SH-SY5Y (cell line): ENCODE data around the gene THSD4.

Source experiments
- GATA2 ChIP-seq: IDR thresholded peaks from 2 replicates; pipeline ENCODE4 v1.6.1; 2011; ENCODE audit warnings: mild to moderate bottlenecking, low read depth, low read length
- GATA3 ChIP-seq: IDR thresholded peaks from 2 replicates; pipeline ENCODE4 v1.6.1; 2011; ENCODE audit warnings: low read depth, mild to moderate bottlenecking, low read length, moderate library complexity

DNA sequence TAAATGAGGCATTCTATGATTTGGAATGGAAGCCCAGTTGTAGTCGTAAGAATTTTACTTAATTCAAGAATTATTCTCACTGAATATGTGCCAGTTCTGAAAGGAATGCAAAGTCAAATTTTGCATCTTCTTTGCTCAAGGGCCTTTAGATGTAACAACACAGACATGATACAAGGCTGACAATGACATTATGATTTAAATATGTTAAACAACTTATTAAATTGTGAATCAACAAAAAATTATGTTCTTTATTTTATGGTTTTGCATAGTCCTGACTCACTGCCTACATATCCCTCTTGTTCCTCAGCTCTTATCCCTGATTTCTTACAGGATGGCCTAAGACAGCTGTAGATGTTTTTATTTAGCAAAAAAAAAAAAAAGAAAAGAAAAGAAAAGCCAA lies 524.2 kb downstream of the THSD4 start:
- TF ChIP-seq GATA2 (no peak), GATA3 (no peak)
